ENCODE measurements around the gene GPR35.

GPR35 gene

GRCh38 chr2:240591226-240591625 is 34.1 kb upstream of the GPR35 start:
- H3K4me1 ChIP-seq, result peaks cover 21 to 39% (median 34%) of the 10 kb centered on the region in 10 experiments
- TF ChIP-seq Cebpa-rat (IDR thresholded peaks at IDR 0.05), result no peak
- H3K9me3 ChIP-seq (replicated peaks in 1 of 11), result no peaks in the 10 kb centered on the region
- no peak overlapping the region for H3K4me2 ChIP-seq
- H3K4me3 ChIP-seq, result no peak overlapping the region
- peaks cover 52 to 75% (median 70%) of the 10 kb centered on the region in 11 experiments for H3K36me3 ChIP-seq
- H3K27ac ChIP-seq, result no peak overlapping the region
- H3K9ac ChIP-seq, result peak overlapping the region in 2 of 11 experiments; percentile 10 to 30; a peak in 2 of 22 replicates
- H3K27me3 ChIP-seq, result no peaks in the 10 kb centered on the region
- H4K20me1 ChIP-seq, result peaks cover 88 to 95% (median 92%) of the 10 kb centered on the region in 11 experiments; a peak in 21 of 22 replicates

GRCh38 chr2:240591784-240592183 is 33.5 kb upstream of the GPR35 start:
- Histone ChIP-seq H3K9me3 (replicated peaks in 1 of 11) (no peaks in the 10 kb centered on the region), H3K36me3 (peaks cover 52 to 80% (median 76%) of the 10 kb centered on the region in 11 experiments), H3K4me1 (peaks cover 21 to 45% (median 40%) of the 10 kb centered on the region in 10 experiments), H3K4me3 (no peak overlapping the region), H3K9ac (peak overlapping the region in 6 of 11 experiments; percentile 1 to 30 (median 10); a peak in 3 of 22 replicates), H3K27me3 (no peaks in the 10 kb centered on the region), H3K27ac (no peak overlapping the region), H3K4me2 (no peak overlapping the region), H4K20me1 (peaks cover 94 to 100% (median 98%) of the 10 kb centered on the region in 11 experiments; a peak in 21 of 22 replicates)
- TF ChIP-seq Cebpa-rat (IDR thresholded peaks at IDR 0.05), result no peak

- Histone ChIP-seq H3K36me3 (peaks cover 64 to 94% (median 88%) of the 10 kb centered on the region in 11 experiments), H3K4me2 (no peak overlapping the region), H3K27me3 (no peaks in the 10 kb centered on the region), H3K9ac (peak overlapping the region in 5 of 11 experiments; percentile 7 to 41 (median 33); a peak in 4 of 22 replicates), H3K4me1 (peaks cover 12 to 40% (median 33%) of the 10 kb centered on the region in 10 experiments), H3K27ac (no peak overlapping the region; a peak in 1 of 22 replicates), H3K9me3 (replicated peaks in 1 of 11) (no peaks in the 10 kb centered on the region), H3K4me3 (no peak overlapping the region), H4K20me1 (peaks cover 84 to 100% (median 97%) of the 10 kb centered on the region in 11 experiments; a peak in 21 of 22 replicates)
- no peak for TF ChIP-seq Cebpa-rat (IDR thresholded peaks at IDR 0.05)
Measured at GRCh38 chr2:240593026-240593702, 32.1 kb upstream of the GPR35 start.

- H4K20me1 ChIP-seq, result peaks cover 77 to 100% (median 94%) of the 10 kb centered on the region in 11 experiments; a peak in 21 of 22 replicates
- no peak for TF ChIP-seq Cebpa-rat (IDR thresholded peaks at IDR 0.05)
- no peaks in the 10 kb centered on the region for H3K9me3 ChIP-seq (replicated peaks in 1 of 11)
- H3K4me1 ChIP-seq, result peaks cover 5 to 33% (median 26%) of the 10 kb centered on the region in 10 experiments; a peak in 19 of 20 replicates
- H3K9ac ChIP-seq, result peak overlapping the region in 8 of 11 experiments; percentile 2 to 41 (median 24); a peak in 4 of 22 replicates
- peaks cover 70 to 100% (median 95%) of the 10 kb centered on the region in 11 experiments for H3K36me3 ChIP-seq
- no peak overlapping the region for H3K4me3 ChIP-seq
- no peak overlapping the region for H3K27ac ChIP-seq
- H3K4me2 ChIP-seq, result no peak overlapping the region
- no peaks in the 10 kb centered on the region for H3K27me3 ChIP-seq
Measured at GRCh38 chr2:240593703-240594451, 31.4 kb upstream of the GPR35 start.

- peaks cover 69 to 99% (median 86%) of the 10 kb centered on the region in 11 experiments; a peak in 21 of 22 replicates for H4K20me1 ChIP-seq
- H3K27ac ChIP-seq, result peak overlapping the region in 1 of 11 experiments; percentile 32; a peak in 2 of 22 replicates
Measured at GRCh38 chr2:240594511-240595380, 30.5 kb upstream of the GPR35 start.

GRCh38 chr2:240595381-240596079 is 29.8 kb upstream of the GPR35 start:
- peaks cover 0 to 26% (median 23%) of the 10 kb centered on the region in 10 experiments; a peak in 17 of 20 replicates for H3K4me1 ChIP-seq
- H4K20me1 ChIP-seq, result peaks cover 61 to 97% (median 81%) of the 10 kb centered on the region in 11 experiments; a peak in 21 of 22 replicates
- peaks cover 64 to 100% (median 95%) of the 10 kb centered on the region in 11 experiments for H3K36me3 ChIP-seq
- H3K9ac ChIP-seq, result peak overlapping the region in 8 of 11 experiments; percentile 4 to 56 (median 26); a peak in 11 of 22 replicates
- peak overlapping the region in 6 of 11 experiments; percentile 33 to 69 (median 54); a peak in 11 of 22 replicates for H3K4me2 ChIP-seq
- no peaks in the 10 kb centered on the region for H3K9me3 ChIP-seq (replicated peaks in 1 of 11)
- no peak for TF ChIP-seq Cebpa-rat (IDR thresholded peaks at IDR 0.05)
- no peaks in the 10 kb centered on the region for H3K27me3 ChIP-seq
- no peak overlapping the region for H3K4me3 ChIP-seq
- peak overlapping the region in 3 of 11 experiments; percentile 32 to 58 (median 40); a peak in 3 of 22 replicates for H3K27ac ChIP-seq

More at GRCh38 chr2:240594511-240595380, 30.5 kb upstream of the GPR35 start:
- Histone ChIP-seq H3K27me3 (no peaks in the 10 kb centered on the region), H3K4me1 (peaks cover 0 to 26% (median 23%) of the 10 kb centered on the region in 10 experiments; a peak in 17 of 20 replicates), H3K4me2 (peak overlapping the region in 4 of 11 experiments; percentile 4 to 32 (median 20); a peak in 2 of 22 replicates), H3K9ac (peak overlapping the region in 9 of 11 experiments; percentile 4 to 56 (median 29); a peak in 8 of 22 replicates), H3K36me3 (peaks cover 70 to 100% (median 95%) of the 10 kb centered on the region in 11 experiments), H3K9me3 (replicated peaks in 1 of 11) (no peaks in the 10 kb centered on the region), H3K4me3 (no peak overlapping the region)
- TF ChIP-seq Cebpa-rat (IDR thresholded peaks at IDR 0.05), result no peak

GRCh38 chr2:240596080-240596460 is 29.2 kb upstream of the GPR35 start:
- Histone ChIP-seq H4K20me1 (peaks cover 56 to 97% (median 79%) of the 10 kb centered on the region in 11 experiments; a peak in 21 of 22 replicates), H3K4me3 (no peak overlapping the region), H3K9ac (peak overlapping the region in 8 of 11 experiments; percentile 11 to 50 (median 20); a peak in 9 of 22 replicates), H3K27ac (peak overlapping the region in 4 of 11 experiments; percentile 11 to 58 (median 45); a peak in 4 of 22 replicates), H3K27me3 (no peaks in the 10 kb centered on the region), H3K4me2 (peak overlapping the region in 9 of 11 experiments; percentile 14 to 71 (median 53); a peak in 16 of 22 replicates), H3K9me3 (replicated peaks in 1 of 11) (no peaks in the 10 kb centered on the region), H3K4me1 (peaks cover 0 to 26% (median 23%) of the 10 kb centered on the region in 10 experiments; a peak in 17 of 20 replicates), H3K36me3 (peaks cover 62 to 100% (median 94%) of the 10 kb centered on the region in 11 experiments)
- TF ChIP-seq Cebpa-rat (IDR thresholded peaks at IDR 0.05), result no peak

Data from BLaER1 treated with 17β-estradiol and CSF1 and Interleukin-3, amounts not matched to agents 10 nM and 100 nM (cell line).